Progenitor cell of endocrine pancreas (in vitro differentiated cells): Measurements from ENCODE around the gene CDC42BPB. TPM values are rescaled to one million over a fixed set of nuclear protein-coding genes. Genes with fewer than 3 reads are reported as not detected.

ENCODE experiments used
- DNase-seq: peaks from one replicate; pipeline ENCODE4 v3.0.0; 2021; ENCODE audit warnings: low spot score; ENCODE audit not compliant: unreplicated experiment
- H3K27ac Mint-ChIP-seq: 2 replicates; pipeline ENCODE4 v1.8.0; 2021; ENCODE audit warnings: mild to moderate bottlenecking, moderate library complexity, mixed read lengths
- H3K27me3 Mint-ChIP-seq: 2 replicates; pipeline ENCODE4 v1.8.0; 2021; ENCODE audit warnings: mixed read lengths
- H3K36me3 Mint-ChIP-seq: 2 replicates; pipeline ENCODE4 v1.8.0; 2022; ENCODE audit warnings: mixed read lengths; ENCODE audit not compliant: insufficient read depth
- H3K4me1 Mint-ChIP-seq: 2 replicates; pipeline ENCODE4 v1.8.0; 2021; ENCODE audit warnings: low read depth, mixed read lengths
- H3K4me3 Mint-ChIP-seq: 2 replicates; pipeline ENCODE4 v1.8.0; 2021; ENCODE audit warnings: low read depth, mild to moderate bottlenecking, moderate library complexity, mixed read lengths
- H3K9me3 Mint-ChIP-seq: 2 replicates; pipeline ENCODE4 v1.8.0; 2021; ENCODE audit warnings: low read depth, mixed read lengths
- CTCF ChIP-seq: fragments of 200-600 bp; sonication (generic); IDR thresholded peaks from one replicate; pipeline ENCODE4 v1.5.0; 2021; ENCODE audit warnings: antibody characterized with exemption, mild to moderate bottlenecking; ENCODE audit not compliant: unreplicated experiment
- total RNA-seq: library from RNA; stranded (reverse); gene quantifications from 2 replicates; pipeline ENCODE4 v1.2.1, GENCODE V29; 2021

CDC42BPB gene
- total RNA-seq, 1 donor from 2014 or later, result 105 TPM

- no peak overlapping the region for H3K4me3 Mint-ChIP-seq
- H3K9me3 Mint-ChIP-seq, result no peaks in the 10 kb centered on the region
- TF ChIP-seq CTCF, result no peak
- H3K36me3 Mint-ChIP-seq, result peaks cover 5% of the 10 kb centered on the region
- H3K27me3 Mint-ChIP-seq, result peaks cover 6% of the 10 kb centered on the region
- peaks cover 19% of the 10 kb centered on the region for H3K4me1 Mint-ChIP-seq
- no peak overlapping the region for H3K27ac Mint-ChIP-seq
- DNase-seq, result no peak
Observed at GRCh38 chr14:103103461-103104388, 46.4 kb upstream of the CDC42BPB start.

GRCh38 chr14:103102689-103103260 lies 45.4 kb upstream of the CDC42BPB start:
- peaks cover 6% of the 10 kb centered on the region for H3K27me3 Mint-ChIP-seq
- no peak for TF ChIP-seq CTCF
- peaks cover 5% of the 10 kb centered on the region for H3K36me3 Mint-ChIP-seq
- no peak overlapping the region for H3K4me3 Mint-ChIP-seq
- DNase-seq, result no peak
- H3K9me3 Mint-ChIP-seq, result no peaks in the 10 kb centered on the region
- H3K4me1 Mint-ChIP-seq, result peaks cover 19% of the 10 kb centered on the region
- no peak overlapping the region for H3K27ac Mint-ChIP-seq

GRCh38 chr14:103101963-103102688 lies 44.8 kb upstream of the CDC42BPB start:
- no peak for TF ChIP-seq CTCF
- DNase-seq, result no peak
- no peak overlapping the region for H3K4me3 Mint-ChIP-seq
- H3K27me3 Mint-ChIP-seq, result peaks cover 6% of the 10 kb centered on the region
- no peaks in the 10 kb centered on the region for H3K9me3 Mint-ChIP-seq
- peaks cover 5% of the 10 kb centered on the region for H3K36me3 Mint-ChIP-seq
- no peak overlapping the region for H3K27ac Mint-ChIP-seq
- peaks cover 21% of the 10 kb centered on the region for H3K4me1 Mint-ChIP-seq

- no peak overlapping the region for H3K27ac Mint-ChIP-seq
- no peak overlapping the region for H3K4me3 Mint-ChIP-seq
- no peak for TF ChIP-seq CTCF
- no peak for DNase-seq
- peaks cover 6% of the 10 kb centered on the region for H3K27me3 Mint-ChIP-seq
- peaks cover 5% of the 10 kb centered on the region for H3K36me3 Mint-ChIP-seq
- no peaks in the 10 kb centered on the region for H3K9me3 Mint-ChIP-seq
- peaks cover 25% of the 10 kb centered on the region for H3K4me1 Mint-ChIP-seq
Observed at GRCh38 chr14:103101257-103101962, 44.1 kb upstream of the CDC42BPB start.
